Kidney epithelial cell (primary cell): ENCODE results near the gene CCDC88A. TPM values are rescaled to one million over a fixed set of nuclear protein-coding genes. Genes with fewer than 3 reads are reported as not detected.

Experiments
- DNase-seq: peaks from one replicate; pipeline ENCODE4 v3.0.0-alpha.2; 2010; ENCODE audit warnings: low read depth
- H3K27me3 ChIP-seq: 2 replicates; pipeline ENCODE4 v1.6.0; 2011; ENCODE audit warnings: low read length; ENCODE audit not compliant: control insufficient read depth, insufficient read depth
- H3K36me3 ChIP-seq: 2 replicates; pipeline ENCODE4 v1.5.1; 2011; ENCODE audit warnings: low read length; ENCODE audit not compliant: control insufficient read depth, insufficient read depth
- H3K4me3 ChIP-seq: 2 replicates; pipeline ENCODE4 v1.5.1; 2011; ENCODE audit warnings: low read depth, mild to moderate bottlenecking, control low read depth, low read length
- total RNA-seq: library from RNA; depleted of rRNA; stranded (reverse); fragments of >200 nt; gene quantifications from 2 replicates; pipeline ENCODE4 v1.2.3, GENCODE V29; 2015
- TF ChIP-seq, protein P1 (sequence below): IDR thresholded peaks from 2 replicates; pipeline ENCODE4 v1.5.1; 2011; ENCODE audit warnings: mild to moderate bottlenecking, moderate library complexity, low read length, control low read depth, inconsistent platforms; ENCODE audit not compliant: insufficient read depth, poor library complexity, severe bottlenecking

CCDC88A gene
- total RNA-seq, 1 donor from 2014 or later: 18.8 TPM

DNA sequence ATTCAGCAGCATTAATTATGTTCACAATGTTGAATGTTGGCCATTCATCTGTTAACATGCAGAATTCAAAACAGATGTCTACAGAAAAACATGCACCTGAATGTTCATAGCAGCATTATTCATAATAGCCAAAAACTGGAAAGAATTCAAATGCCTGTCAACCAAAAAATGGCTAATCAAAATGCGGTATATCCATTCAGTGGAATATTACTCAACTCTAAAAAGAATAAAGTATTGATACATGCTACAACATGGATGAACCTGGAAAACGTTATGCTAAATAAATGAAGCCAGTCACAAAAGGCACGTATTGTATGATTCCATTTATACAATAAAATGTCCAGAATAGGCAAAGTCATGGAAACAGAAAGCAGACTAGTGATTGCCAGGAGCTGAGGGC lies 68.0 kb downstream of the CCDC88A start:
- TF ChIP-seq, protein P1, sequence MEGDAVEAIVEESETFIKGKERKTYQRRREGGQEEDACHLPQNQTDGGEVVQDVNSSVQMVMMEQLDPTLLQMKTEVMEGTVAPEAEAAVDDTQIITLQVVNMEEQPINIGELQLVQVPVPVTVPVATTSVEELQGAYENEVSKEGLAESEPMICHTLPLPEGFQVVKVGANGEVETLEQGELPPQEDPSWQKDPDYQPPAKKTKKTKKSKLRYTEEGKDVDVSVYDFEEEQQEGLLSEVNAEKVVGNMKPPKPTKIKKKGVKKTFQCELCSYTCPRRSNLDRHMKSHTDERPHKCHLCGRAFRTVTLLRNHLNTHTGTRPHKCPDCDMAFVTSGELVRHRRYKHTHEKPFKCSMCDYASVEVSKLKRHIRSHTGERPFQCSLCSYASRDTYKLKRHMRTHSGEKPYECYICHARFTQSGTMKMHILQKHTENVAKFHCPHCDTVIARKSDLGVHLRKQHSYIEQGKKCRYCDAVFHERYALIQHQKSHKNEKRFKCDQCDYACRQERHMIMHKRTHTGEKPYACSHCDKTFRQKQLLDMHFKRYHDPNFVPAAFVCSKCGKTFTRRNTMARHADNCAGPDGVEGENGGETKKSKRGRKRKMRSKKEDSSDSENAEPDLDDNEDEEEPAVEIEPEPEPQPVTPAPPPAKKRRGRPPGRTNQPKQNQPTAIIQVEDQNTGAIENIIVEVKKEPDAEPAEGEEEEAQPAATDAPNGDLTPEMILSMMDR: no peak
- Histone ChIP-seq H3K36me3 (no peaks in the 10 kb centered on the region), H3K4me3 (no peak overlapping the region), H3K27me3 (no peaks in the 10 kb centered on the region)
- no peak for DNase-seq

DNA sequence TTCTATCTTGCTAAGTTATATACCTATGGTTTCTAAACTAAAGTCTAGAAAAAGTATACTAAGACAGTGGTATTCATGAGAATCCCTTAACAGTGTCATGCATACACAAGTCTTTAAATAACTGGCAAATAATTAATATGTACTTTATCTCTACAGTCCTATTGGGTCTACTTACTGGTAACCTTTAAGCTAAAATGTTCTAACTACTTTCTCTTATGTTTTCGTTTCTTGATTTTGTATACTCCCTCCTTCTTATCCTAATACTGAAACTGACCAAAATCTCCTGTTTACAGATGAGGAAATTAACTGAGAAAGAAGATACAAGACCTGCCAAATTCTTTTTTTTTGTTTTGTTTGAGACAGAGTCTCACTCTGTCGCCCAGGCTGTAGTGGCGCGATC lies 74.6 kb downstream of the CCDC88A start:
- H3K36me3 ChIP-seq: no peaks in the 10 kb centered on the region
- H3K4me3 ChIP-seq: no peak overlapping the region
- DNase-seq: no peak
- TF ChIP-seq, protein P1: no peak
- no peaks in the 10 kb centered on the region for H3K27me3 ChIP-seq

DNA sequence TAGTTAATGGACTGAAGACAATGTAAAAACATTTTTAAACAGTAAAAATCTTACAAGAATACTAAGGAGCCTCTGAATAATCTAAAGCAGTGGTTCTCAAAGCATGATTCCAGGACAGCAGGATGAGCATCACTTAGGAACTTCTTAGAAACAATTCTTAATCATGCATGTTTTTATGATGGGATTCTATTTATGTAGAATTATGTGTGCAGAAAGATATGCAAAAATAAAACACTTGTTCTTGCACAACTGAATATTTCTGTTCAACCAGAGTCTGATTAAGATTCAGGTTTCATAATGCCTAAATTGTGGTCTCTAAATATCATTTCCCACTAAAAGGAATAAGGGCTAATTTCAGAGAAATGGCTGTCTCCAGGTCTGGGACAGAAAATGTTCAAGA lies 81.4 kb downstream of the CCDC88A start:
- Histone ChIP-seq H3K27me3 (no peaks in the 10 kb centered on the region), H3K4me3 (no peak overlapping the region), H3K36me3 (no peaks in the 10 kb centered on the region)
- TF ChIP-seq, protein P1: no peak
- no peak for DNase-seq

DNA sequence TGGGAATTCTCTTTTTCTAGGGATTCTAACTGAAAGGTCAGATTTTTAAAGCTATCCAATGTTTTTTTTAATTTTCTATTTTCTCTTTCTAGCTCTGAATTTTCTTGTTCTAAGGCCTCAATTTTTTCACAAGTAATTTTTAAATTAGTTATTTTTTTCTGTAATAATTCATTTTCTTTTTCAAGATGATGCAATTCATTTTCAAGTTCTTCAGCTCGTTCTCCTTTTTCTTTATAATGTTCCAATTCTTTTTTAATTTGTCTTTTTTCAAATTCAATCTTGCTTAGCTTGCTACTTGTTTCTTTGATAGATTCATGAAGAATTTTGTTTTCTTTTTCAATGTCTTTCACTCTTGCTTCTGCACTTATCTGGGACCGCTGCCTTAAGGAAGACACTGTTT lies 84.9 kb downstream of the CCDC88A start:
- TF ChIP-seq, protein P1: no peak
- H3K36me3 ChIP-seq: no peaks in the 10 kb centered on the region
- H3K27me3 ChIP-seq: no peaks in the 10 kb centered on the region
- H3K4me3 ChIP-seq: no peak overlapping the region
- no peak for DNase-seq

DNA sequence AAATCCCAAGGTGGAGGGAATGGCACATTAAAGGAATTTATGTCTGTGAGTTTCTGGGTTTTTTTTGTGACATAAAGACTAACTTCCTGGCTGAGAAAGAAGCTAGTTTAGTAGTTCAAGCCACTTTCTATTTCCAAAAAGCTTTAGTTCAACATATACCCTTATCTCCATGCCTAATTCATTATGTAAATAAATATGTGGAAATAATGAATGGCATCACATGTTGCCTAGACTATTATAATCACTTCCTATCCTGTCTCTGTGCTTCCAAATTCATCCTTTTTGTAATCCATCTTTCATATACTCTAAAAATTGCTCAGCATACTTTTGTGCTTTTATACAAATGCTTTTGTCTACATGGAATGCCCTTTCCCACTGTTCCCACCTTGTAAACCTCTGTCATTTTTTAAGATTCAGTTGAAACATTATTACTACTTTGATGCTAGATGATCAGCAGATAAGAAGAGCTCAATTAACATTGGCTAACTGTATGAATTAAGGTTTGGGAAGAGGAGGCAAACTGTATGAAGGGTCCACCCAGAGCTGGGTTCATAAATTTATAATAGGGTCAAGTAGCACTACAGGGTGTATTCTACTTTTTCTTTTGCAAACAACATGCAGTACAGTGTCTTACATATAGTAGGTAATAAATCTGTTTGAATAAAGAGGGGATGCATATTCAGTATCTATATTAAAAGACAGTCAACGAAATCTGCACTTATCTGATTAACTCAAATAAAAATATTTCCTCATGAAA lies 88.9 kb downstream of the CCDC88A start:
- Histone ChIP-seq H3K4me3 (no peak overlapping the region), H3K36me3 (no peaks in the 10 kb centered on the region), H3K27me3 (no peaks in the 10 kb centered on the region)
- DNase-seq: no peak
- TF ChIP-seq, protein P1: no peak

DNA sequence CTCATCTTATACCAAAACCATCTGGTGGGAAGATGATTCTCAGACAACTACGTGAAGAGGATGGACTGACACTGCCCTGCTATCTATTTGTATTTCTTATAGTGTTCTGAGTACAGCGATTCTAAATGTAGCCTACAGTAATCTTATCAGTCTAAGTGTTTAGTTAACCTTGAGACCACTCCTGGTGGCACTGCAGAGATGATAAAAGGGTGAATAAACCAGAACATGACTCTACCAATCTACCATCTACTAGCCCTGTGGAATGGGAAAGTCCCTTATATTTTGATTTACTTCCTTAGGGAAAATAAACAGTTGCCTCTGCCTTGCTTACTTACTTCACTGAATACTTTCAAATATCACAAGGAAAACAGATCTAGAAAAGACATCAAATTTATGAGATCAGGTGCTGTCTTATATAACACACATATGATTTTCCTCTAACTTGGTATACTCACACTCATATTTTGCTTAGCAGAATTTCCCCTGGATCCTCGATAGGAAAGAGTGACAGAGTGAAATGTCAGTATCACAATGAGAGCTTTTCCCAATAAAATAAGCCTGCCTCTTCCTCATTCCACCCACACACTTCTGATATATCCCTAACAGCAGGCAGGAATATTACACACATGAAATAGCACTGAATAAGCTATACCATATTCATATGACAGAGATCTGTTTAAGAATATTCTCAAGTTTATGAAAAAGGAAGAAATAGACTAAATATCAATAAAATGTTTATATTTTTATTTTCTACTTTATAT lies 92.0 kb downstream of the CCDC88A start:
- TF ChIP-seq, protein P1: no peak
- no peaks in the 10 kb centered on the region for H3K36me3 ChIP-seq
- no peak for DNase-seq
- no peaks in the 10 kb centered on the region for H3K27me3 ChIP-seq
- no peak overlapping the region for H3K4me3 ChIP-seq
